ENCODE measurements around the gene ALPI.
"Not testable (repeated sequence)": the region's sequence is repeated elsewhere in the genome, so short reads cannot be mapped to it uniquely, and the experiment has no call there.

The ALPI gene

DNA sequence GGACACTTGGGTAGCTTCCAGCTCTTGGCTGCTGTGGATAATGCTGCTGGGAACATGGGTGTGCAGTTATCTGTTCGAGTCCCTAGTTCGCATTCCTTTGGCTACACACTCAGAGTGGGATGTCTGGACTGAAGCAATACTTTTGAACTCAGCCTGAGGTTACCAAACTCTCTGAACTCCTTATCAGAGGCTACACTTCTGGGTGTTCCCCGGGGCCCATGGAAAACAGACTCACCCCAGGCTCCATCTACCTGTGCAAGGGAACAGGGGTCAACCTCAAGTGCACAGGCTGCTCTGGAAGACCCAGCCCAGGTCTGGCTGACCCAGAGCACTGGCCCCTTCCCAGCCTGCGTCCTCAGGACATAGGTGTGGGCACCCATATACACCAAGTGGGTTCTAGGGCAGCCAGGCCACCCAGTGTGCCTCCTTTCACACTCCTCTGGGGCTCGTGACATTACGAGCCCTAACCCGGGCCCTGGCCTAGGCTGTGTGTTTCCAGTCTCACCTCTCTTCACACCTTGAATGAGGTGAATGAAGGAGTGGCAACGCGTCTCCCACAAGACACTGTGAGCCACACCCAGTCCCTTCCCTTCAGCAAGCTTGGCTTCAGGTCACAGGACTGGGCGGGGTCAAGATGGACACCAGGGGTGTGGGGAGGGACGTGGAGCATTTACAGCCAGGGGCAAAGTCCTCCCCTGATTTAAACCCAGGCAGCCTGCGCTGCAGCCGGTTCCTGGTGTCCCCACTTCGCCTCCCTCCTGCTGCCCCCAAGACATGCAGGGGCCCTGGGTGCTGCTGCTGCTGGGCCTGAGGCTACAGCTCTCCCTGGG lies at the start of gene ALPI:
TSS of gene ALPI (plus strand) at position 728 of the 830 bp plus-strand sequence. CDS start at position 775, 47 bp downstream.
- no peak for DNase-seq (ENCODE audit: low read depth in 2 of 2)

DNA sequence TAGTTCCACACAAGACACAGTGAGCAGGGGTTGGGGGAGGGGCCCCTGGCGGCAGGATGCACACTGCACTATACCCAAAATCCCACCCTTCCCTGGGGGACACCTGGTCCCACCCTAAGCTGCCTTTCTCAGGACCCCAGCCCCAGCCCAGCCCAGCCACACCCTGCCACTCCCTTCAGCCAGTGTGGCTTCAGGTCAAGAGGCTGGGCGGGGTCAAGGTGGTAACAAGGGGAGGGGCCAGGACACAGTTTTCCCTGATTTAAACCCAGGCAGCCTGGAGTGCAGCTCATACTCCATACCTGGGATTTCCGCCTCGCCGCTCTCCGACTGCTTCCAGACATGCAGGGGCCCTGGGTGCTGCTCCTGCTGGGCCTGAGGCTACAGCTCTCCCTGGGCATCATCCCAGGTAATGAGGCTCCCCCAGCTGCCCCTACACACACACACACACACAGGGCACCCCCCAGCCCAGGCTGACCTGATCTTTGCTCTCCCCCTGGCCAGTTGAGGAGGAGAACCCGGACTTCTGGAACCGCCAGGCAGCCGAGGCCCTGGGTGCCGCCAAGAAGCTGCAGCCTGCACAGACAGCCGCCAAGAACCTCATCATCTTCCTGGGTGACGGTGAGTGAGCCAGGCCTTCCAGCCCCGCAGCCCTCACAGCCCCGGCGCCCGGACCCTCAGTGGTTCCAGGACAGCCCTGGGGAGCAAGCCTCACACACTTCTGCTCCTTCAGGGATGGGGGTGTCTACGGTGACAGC lies 49.2 kb upstream of the ALPI start, which contains the start of gene ALPG:
TSS of gene ALPG (plus strand) at position 289 of the 755 bp plus-strand sequence. CDS start at position 340, 51 bp downstream.
- DNase-seq (ENCODE audit: low read depth in 2 of 2) = no peak

DNA sequence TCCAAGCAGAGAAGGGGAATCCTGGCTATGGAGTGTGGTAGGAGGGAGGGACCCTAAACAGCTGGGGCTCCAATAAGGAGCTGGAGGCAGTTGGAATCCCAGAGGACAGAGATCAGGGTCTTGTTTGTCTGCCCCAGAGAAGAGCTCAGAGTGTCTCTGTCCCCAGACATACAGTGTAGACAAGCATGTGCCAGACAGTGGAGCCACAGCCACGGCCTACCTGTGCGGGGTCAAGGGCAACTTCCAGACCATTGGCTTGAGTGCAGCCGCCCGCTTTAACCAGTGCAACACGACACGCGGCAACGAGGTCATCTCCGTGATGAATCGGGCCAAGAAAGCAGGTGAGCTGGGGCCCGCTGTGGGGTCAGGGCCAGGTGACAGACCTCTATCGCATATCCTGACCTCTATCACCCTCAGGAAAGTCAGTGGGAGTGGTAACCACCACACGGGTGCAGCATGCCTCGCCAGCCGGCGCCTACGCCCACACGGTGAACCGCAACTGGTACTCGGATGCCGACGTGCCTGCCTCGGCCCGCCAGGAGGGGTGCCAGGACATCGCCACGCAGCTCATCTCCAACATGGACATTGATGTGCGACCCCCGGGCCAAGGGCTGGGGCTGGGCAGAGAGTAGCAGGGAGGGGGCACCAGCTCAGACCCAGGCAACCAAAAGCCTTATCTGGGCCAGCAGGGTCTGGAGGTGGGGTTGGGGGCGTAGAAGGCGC lies 48.4 kb upstream of the ALPI start:
- not testable (repeated sequence) for DNase-seq (ENCODE audit: low read depth in 2 of 2)

DNA sequence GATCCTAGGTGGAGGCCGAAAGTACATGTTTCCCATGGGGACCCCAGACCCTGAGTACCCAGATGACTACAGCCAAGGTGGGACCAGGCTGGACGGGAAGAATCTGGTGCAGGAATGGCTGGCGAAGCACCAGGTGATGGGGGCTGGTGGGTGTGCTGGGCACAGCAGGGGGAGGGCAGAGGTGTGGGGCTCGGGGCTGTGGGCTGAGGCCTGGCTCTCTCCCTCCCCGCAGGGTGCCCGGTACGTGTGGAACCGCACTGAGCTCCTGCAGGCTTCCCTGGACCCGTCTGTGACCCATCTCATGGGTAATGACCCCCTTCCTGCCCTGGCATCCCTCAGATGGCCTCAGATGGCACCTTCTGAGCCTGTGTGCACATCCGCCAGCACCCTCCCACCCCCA lies 47.7 kb upstream of the ALPI start:
- DNase-seq (ENCODE audit: low read depth in 2 of 2) = not testable (repeated sequence)

DNA sequence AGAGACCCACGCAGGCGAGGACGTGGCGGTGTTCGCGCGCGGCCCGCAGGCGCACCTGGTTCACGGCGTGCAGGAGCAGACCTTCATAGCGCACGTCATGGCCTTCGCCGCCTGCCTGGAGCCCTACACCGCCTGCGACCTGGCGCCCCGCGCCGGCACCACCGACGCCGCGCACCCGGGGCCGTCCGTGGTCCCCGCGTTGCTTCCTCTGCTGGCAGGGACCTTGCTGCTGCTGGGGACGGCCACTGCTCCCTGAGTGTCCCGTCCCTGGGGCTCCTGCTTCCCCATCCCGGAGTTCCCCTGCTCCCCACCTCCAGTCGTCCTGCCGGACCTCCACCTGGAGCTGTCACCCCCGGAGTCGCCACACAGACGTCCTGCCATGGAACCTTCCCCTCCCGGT lies 46.3 kb upstream of the ALPI start:
- DNase-seq (ENCODE audit: low read depth in 2 of 2) = not testable (repeated sequence)

DNA sequence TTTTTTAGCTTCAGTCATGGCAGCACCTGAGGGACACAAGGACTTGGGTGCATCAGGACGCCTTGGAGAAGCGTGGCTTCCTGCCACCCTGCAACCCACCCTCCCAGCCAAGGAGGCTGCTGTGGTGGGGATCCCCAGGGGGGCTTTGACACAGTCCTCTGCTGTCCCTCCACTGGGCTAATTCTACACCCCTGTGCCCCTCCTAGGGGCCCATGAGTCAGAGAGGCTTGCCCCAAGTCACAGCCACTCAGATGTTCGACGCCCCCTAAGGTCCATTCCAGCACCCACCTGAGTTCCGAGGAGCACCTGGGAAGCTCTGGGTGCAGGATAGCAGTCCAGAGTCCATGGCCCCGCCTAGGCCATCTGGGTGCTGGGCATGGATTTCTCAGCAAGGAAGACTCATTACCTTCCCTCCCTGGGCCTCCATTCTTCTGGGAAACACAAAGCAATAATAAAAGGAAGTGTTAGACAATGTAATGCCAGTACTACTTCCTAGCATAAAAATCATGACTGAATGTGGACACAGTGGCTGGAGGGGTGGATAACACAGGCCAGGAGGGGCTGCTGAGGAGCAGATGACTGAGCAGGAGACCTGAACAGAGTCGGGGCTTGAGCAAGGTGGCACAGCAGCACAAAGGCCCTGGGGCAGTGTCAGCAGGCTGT lies 45.6 kb upstream of the ALPI start:
- DNase-seq (ENCODE audit: low read depth in 2 of 2) = no peak

DNA sequence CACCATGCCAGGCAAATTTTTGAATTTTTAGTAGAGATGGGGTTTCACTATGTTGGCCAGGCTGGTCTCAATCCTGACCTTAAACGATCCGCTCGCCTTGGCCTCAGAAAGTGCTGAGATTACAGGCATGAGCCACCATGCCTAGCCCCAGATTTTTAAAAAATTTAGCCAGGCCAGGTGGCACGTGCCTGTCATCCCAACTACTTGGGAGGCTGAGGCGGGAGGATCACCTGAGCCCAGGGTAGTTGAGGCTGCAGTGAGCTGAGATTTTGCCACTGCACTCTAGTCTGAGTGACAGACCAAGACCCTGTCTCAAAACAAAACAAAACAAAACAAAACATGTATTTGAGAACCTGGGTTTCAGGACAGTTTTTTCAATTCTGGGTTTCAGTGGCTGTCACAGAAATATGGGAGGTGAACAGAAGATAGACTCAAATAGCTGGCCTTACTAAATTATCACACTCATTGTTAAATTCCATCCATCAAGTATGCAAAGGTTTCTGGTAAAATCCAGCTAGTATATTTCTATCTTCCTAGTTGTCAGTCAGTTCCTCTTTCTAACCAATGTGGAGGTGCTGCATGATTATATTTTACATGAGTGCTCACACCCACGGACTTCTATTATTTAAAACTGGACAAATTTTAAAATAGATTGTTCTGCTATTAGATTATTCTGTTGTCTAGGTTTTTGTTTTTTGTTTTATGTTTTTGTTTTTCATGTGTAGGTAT lies 43.9 kb upstream of the ALPI start:
- DNase-seq (ENCODE audit: low read depth in 2 of 2) = no peak

DNA sequence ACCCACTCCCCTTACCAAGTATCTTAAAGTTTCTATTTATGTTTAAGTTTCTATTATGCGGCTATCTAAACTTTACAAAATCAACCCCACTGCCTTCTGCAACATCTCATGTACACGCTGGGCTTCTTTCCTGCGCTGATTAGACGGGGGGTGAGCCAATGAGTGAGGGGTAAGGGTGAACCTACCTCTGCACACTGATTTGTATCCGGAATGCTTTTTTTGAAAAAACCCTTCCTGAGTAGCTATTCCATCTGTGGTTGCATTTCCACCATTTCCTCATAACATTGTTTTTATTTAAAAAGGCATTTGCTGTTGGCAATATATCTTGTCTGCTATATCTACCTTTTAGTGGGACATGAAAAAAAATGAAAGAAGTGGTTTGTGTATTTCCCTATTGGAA lies 43.0 kb upstream of the ALPI start:
- no peak for DNase-seq (ENCODE audit: low read depth in 2 of 2)

DNA sequence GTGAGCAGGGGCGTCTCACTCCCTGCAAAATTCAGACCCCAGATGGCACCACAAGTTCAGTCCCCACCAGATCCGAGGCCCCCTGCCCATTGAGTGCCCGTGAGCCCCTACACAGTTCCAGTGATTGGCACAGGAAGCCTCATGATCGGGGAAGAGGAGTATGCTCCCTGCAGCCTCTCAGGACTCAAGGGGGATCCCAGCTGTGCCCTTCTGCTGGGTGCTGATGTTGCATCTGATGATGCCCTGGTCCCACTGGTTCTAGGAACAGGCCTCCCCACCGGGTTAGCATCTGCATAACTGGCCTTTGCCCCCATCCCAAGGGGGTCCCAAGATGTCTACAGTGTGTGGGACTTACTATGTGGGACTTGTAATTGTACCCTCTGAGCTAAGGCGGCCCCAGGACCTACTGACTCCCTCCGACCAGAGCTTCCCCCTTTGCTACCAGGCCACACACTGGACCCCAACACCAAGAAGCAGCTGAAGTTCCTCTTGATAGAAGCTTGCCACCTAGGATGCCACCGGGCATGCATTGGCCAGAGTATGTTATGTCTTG lies 40.7 kb upstream of the ALPI start:
- DNase-seq (ENCODE audit: low read depth in 2 of 2) = no peak

DNA sequence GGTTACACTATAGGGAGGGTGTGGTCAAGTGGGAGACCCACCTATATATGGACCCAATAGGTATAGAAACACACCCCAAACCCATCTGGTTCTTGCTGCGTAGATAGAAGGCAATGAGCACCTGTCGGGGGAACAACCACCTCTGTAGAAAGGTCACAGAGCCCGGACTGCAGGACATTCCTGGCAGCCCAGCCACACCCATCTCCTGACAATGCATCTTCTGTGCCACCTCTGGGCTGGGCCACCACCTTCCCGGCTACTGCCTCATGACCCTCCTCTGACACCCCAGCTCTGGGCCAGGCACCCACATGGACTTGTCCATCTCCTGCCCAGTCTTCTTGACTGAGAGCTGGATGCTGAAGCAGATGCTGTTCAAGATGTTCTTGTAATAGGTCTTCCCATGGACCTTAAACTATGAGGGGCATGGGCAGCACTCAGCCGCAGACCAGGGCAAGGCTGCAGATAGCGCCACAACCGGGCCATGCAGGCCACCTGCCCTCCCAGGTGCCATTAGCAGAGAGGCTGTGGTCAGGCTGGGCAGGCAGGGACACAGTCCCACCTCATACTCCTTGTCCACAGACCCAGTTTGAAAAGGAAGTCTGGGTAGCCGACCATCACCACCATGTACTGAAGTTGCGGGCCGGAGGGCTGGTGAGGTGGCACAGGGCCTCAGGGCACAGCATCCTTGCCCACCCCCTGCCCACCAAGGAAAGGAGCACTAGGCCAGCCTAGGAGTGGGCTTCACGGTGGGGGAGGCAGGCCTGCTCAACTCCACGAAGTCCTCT lies 40.0 kb upstream of the ALPI start:
- no peak for DNase-seq (ENCODE audit: low read depth in 2 of 2)

DNA sequence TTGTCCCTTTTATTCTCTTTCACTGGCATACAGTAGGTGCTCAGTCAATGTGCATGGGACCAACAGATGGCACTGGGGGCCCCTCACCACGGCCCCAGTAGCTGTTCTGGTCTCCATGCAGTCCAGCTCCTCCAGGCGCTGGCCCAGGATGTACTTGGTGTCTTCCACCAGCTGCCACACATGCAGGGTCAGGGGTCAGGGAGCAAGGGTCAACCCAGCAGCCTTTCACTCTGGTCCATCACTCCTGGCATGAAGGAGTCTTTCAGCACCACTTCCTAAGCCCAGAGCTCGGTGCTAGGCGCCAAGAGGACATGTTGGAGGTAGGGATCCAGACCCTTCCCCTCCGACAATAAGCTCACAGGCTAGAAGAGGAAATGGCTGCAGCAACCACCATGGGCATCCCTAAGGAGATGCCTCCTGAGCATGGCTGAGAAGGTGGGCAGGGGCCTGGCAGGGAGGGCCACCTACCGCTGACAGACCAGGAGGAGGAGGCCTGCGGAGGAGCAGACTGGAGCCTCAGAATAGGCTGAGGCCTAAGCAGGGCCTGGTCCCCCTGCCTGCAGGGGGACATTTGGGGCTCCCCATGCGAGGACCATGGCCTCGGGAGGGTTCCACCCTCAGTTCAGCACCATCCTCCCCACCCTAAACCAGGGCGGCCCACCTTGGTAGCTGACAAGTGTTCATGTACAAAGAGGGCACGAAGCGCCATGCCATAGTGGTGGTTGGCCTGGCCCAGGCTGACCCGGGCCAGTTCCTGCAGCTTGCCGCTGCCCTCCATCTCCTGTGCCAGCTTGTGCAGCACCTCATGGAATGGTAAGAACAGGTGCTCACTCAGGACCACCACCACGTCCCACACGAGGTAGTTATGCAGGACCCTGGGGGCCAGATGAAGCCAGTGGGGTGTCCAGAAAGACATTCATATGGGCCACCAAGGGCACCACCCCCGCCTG lies 39.2 kb upstream of the ALPI start:
- no peak for DNase-seq (ENCODE audit: low read depth in 2 of 2)

DNA sequence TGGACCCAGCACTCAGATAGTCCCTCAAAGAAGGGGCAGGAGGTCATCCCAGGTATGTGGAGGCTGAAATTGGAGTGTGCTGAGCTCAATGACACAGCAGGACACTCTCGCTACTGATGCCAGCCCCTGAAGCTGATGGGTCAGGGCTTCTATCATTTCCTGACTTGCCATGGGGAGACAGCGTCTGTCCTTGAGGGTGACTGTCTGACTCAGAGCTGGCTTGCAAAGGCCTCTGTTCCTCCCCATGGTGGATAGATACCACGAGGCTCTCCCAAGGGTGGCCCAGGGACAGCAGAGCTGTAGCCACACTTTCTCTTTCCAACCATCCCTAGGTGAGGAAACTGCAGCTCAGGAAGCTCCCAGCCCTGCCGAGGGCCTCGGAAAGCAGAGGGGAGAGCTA lies 38.5 kb upstream of the ALPI start:
- DNase-seq (ENCODE audit: low read depth in 2 of 2) = no peak

DNA sequence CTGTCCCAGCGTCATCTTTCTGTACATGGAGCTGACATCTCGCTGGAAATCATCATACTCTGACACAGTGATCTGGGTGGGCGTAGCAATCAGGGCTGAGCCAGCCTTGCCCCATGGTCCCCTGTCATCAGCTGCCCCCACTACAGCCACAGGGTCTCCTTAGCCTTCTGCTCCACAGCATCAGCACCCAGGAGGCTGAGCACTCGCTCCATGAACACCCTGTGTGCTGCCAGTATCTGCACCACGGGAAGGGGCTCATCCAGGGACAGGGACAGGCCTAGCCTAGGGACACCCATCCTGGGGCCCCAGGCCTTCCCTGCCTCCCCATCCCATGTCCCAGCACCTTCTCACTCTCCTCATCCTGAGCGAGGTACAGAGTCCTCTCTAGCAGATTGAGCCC lies 37.9 kb upstream of the ALPI start:
- no peak for DNase-seq (ENCODE audit: low read depth in 2 of 2)

DNA sequence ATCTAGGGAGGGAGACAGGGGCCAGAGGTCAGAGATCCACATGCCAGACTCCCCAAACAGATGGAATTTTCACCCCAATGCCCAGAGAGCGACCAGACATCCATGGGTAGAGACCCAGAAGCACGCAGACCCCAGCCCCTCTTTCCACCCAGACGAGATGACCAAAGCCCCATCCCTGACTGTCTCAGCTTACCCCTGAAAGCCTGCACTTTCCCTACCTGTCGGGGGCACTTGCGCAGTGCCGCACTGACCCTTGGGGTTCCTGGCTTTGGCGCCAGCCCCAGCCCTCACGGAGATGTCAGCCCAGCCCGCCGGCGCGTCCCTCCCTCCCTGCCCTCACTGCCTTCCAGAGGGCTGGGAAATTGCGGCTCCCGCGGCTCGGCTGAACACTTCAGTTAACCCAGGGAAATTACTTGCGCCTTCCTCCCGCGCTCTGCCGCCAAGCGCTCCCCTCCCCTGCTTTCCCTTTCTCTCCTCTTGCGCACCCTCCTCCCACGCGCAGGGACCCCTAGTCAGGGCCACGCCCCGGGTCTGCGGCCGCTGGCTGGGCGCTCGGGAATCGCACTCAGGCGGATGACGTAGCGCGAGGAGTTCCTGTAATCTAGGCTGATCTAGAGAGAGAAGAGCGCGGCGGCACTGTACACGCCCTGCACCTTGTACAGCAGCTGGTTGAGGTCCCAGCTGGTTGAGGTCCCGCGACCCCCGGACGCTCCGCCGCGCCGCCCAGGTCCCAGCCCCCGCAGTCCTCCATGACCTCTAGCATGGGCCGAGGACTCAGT lies 37.3 kb upstream of the ALPI start:
- no peak for DNase-seq (ENCODE audit: low read depth in 2 of 2)

DNA sequence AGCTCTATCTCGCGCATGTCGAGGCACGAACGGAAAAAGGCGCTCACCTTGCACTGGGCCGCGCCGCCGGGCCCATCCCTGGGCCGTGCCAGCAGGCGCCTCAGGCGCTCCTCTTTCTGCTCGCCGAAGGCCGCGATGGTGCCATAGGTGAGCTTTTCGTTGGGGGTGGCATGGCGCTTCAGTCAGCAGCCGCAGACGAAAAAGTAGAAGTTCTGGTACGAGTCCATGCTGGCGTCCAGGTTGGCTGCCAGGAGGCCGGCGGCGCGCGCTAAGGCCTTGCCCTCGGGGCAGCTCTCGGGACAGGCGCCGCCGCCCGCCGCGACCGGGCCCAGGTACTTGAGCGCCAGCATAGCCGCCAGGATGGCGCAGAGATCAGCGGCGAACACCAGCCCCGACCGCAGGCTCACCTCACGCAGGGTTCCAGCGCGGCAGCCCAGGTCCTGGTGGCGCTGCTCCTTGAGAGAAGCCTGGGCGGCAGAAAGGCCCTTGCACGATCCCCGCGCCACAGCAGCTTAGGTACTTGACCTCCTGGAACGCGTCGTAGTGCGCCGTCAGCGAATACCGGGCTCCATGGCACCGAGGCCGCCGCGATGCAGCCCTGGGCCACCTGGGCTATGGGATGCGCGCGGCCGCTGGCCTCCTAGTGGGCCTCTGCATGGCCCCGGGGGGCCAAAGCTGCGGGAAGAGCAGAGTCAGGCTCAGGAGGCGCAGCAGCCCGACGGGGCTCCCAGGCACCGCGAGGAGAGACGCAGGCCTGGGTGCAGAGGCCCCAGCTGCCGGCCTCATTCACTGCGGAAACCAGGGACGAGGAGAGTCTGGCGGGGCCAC lies 36.5 kb upstream of the ALPI start:
- no peak for DNase-seq (ENCODE audit: low read depth in 2 of 2)

DNA sequence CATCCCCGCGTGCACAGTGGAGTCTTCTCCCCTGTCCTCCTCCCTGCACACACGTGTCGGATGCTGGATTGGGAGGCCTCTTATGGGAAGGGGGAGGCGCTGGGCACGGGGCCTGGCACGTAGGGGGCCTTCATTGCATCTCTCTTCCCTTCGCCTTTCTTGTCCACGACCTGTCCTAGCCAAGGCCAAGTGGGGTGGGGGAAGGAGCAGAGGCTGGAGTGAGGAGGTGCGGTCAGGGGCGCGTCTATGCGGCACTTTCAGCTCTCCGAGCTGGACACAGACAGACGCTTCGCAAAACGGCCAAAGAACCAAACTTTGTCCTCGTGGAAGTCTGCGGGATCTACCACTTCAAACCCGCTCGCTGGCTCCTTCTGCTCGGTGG lies 35.9 kb upstream of the ALPI start:
- no peak for DNase-seq (ENCODE audit: low read depth in 2 of 2)
